ENCODE data around the gene MBNL1. TPM values are rescaled to one million over a fixed set of nuclear protein-coding genes. Genes with fewer than 3 reads are reported as not detected.

Gene MBNL1
- total and polyA plus RNA-seq, 8 donors = 15.2 to 73.2 (median 40.2) TPM

DNA sequence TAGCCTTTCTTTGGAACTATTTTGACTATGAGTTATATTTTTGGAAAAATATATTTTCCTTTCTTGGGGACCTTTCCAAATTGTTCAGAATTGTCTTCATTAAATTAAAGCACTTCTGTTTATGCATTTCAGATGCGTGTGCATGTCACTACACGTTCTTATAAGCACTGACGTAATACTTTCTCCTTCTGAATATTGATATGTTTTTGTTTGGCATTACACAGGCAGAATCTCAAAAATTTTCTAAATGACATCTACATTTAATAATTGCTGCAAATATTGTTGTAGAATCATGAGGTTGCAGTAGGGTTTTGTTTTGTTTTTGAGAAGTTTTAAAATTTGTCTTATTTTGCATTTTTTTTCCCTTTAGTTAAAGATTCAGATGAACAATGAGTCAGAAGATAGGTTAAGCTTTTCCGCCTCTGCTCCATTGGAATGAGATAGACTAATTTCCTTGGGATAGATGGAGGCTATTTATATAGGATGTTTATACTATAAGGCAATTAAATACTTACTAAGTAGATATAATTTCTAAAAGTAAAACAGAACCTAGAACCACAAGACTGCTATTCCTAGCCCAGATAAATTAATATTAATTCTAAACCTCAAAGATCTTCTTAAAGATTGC, 110.8 kb downstream of the MBNL1 start:
- H3K9me3 ChIP-seq = no peaks in the 10 kb centered on the region
- H3K36me3 ChIP-seq = no peaks in the 10 kb centered on the region
- no peak overlapping the region for H3K4me3 ChIP-seq
- WGBS, 2 donors = 94 to 96% methylated on average over 4 of the region's 4 CpGs
- TF ChIP-seq CTCF (IDR thresholded peaks at IDR 0.05) = no peak
- H3K27me3 ChIP-seq = no peaks in the 10 kb centered on the region
- peaks cover 6 to 55% (median 36%) of the 10 kb centered on the region in 3 donors for H3K4me1 ChIP-seq
- FAIRE-seq (no peak), ATAC-seq (no peak), DNase-seq (no peak)
- H3K27ac ChIP-seq = no peak overlapping the region
- intact Hi-C loops (cut with DNase I) = no loop called here

DNA sequence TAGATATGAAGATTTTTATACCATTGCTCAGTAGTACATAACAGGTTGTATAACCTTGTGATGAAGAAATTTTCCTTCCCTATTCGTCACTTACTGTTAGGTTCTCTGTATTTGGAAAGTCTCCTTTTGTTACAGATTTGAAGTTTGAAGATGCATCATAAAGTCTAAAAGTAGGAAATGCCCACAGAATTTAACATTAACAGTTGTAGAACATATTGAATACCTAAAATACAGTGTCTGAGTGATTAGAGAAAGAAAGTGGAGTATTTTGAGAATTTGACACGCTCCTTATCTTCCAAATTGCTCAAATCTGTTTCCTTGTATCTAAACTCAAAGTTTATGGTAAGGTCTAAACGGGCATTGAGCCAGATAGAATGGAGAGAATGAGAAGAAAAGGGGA, 111.3 kb downstream of the MBNL1 start:
- no peaks in the 10 kb centered on the region for H3K9me3 ChIP-seq
- ATAC-seq (no peak), DNase-seq (no peak), FAIRE-seq (no peak)
- peaks cover 7 to 60% (median 36%) of the 10 kb centered on the region in 3 donors for H3K4me1 ChIP-seq
- no peak overlapping the region for H3K27ac ChIP-seq
- H3K36me3 ChIP-seq = no peaks in the 10 kb centered on the region
- no peak for TF ChIP-seq CTCF (IDR thresholded peaks at IDR 0.05)
- H3K4me3 ChIP-seq = no peak overlapping the region
- intact Hi-C loops (cut with DNase I) = no loop called here
- 43 to 49% methylated on average over 3 of the region's 3 CpGs for WGBS, 2 donors
- H3K27me3 ChIP-seq = no peaks in the 10 kb centered on the region

GRCh38 chr3:152381881-152382295, 113.2 kb downstream of the MBNL1 start:
- peak; percentile 51 to 68 (median 60) for ATAC-seq
- Histone ChIP-seq H3K36me3 (no peaks in the 10 kb centered on the region), H3K4me3 (peak overlapping the region in 2 of 4 donors; percentile 19 to 21), H3K4me1 (peaks cover 13 to 71% (median 52%) of the 10 kb centered on the region in 3 donors), H3K27me3 (no peaks in the 10 kb centered on the region), H3K9me3 (no peaks in the 10 kb centered on the region), H3K27ac (peak overlapping the region in 3 of 4 donors; percentile 35 to 70 (median 59))
- no peak for DNase-seq
- WGBS, 2 donors = 11 to 14% methylated on average over 2 of the region's 2 CpGs
- TF ChIP-seq CTCF (IDR thresholded peaks at IDR 0.05) = no peak
- intact Hi-C loops (cut with DNase I) = no loop called here
- FAIRE-seq = no peak

DNA sequence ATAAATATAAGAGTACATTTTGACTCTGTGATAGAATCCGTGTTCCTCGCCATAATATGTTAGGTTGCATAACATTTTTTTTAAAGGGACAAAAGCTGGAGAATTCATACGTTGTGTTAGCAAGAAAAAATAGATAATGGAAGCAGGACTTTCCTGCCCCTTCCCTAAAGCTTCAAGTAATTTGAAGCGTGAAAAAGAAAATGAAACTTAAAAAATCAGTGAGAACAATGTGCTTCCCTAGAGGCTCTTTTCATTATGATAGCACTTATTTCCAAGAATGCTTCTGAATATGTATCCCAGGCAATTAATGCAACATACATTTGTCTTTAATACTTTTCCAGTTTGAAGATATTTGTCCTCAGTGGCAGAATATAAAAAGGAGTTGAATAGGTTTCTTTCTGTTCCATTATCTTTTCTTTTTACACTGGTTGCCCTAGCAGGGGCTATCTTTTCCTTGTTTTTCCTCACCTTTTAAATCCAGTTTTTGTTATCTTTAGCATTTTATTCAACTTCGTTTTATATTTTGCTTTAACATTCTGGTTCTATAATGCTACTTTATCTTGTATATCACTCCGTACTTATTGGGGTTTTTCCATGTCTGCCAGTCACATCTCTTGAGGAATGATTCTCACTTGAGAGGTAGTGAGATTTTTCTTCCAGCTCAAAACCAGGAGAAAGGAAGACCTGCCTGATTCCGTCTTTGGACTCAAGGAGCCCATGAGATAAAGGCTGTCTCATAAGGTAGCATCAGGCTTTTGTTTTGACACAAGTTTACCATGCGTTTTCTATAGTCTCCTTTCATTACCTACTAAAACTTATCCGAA, 113.8 kb downstream of the MBNL1 start:
- no peak for DNase-seq
- no peaks in the 10 kb centered on the region for H3K27me3 ChIP-seq
- FAIRE-seq = no peak
- intact Hi-C loops (cut with DNase I) = no loop called here
- 22 to 26% methylated on average over 9 of the region's 9 CpGs for WGBS, 2 donors
- TF ChIP-seq CTCF (IDR thresholded peaks at IDR 0.05) = no peak
- peaks cover 13 to 71% (median 57%) of the 10 kb centered on the region in 3 donors for H3K4me1 ChIP-seq
- peak; percentile 18 to 64 (median 35) for ATAC-seq
- no peaks in the 10 kb centered on the region for H3K9me3 ChIP-seq
- H3K4me3 ChIP-seq = peak overlapping the region in 2 of 4 donors; percentile 19 to 21
- peak overlapping the region in 3 of 4 donors; percentile 35 to 70 (median 59) for H3K27ac ChIP-seq
- no peaks in the 10 kb centered on the region for H3K36me3 ChIP-seq
